Measurements from ENCODE around the gene COPS4.

The COPS4 gene

GRCh38 chr4:83009529-83009928 is 25.5 kb upstream of the COPS4 start:
- no peak for TF ChIP-seq ZFX (IDR thresholded peaks at IDR 0.05)
- no peak for TF ChIP-seq CTCF (conservative IDR thresholded peaks at IDR 0.05)
- no peak overlapping the region for H3K27ac ChIP-seq

- TF ChIP-seq ZFX (IDR thresholded peaks at IDR 0.05), result no peak
- TF ChIP-seq CTCF (conservative IDR thresholded peaks at IDR 0.05), result no peak
- H3K27ac ChIP-seq, result peak overlapping the region; percentile 86
Measured at GRCh38 chr4:83010111-83010521, 24.9 kb upstream of the COPS4 start.

- H3K27ac ChIP-seq, result peak within 1 kb of the TSS; percentile 86
- TF ChIP-seq ZFX (IDR thresholded peaks at IDR 0.05), result no peak
- TF ChIP-seq CTCF (conservative IDR thresholded peaks at IDR 0.05), result no peak
Measured at GRCh38 chr4:83010522-83011318, 24.3 kb upstream of the COPS4 start, which contains the start of gene LIN54. Gene LIN54, minus strand, starts transcription at chr4:83010823. Its CDS starts 25,979 bp downstream, at chr4:82984844.

GRCh38 chr4:83011689-83012199 is 23.2 kb upstream of the COPS4 start:
- TF ChIP-seq CTCF (conservative IDR thresholded peaks at IDR 0.05) (no peak), ZFX (IDR thresholded peaks at IDR 0.05) (no peak)
- H3K27ac ChIP-seq, result peak overlapping the region; percentile 87

GRCh38 chr4:83012200-83012686 is 22.7 kb upstream of the COPS4 start:
- TF ChIP-seq CTCF (conservative IDR thresholded peaks at IDR 0.05) (no peak), ZFX (IDR thresholded peaks at IDR 0.05) (peak; percentile 69)
- H3K27ac ChIP-seq, result peak overlapping the region; percentile 87

GRCh38 chr4:83012687-83013419 is 22.1 kb upstream of the COPS4 start:
- peak overlapping the region; percentile 87 for H3K27ac ChIP-seq
- TF ChIP-seq CTCF (conservative IDR thresholded peaks at IDR 0.05), result peak; percentile 40
- peak; percentile 41 for TF ChIP-seq ZFX (IDR thresholded peaks at IDR 0.05)

Measured in C4-2B (cell line).